ENCODE data around the gene ITGB2. TPM values are rescaled to one million over a fixed set of nuclear protein-coding genes. Genes with fewer than 3 reads are reported as not detected.

The ITGB2 gene
- total and polyA plus RNA-seq, 4 donors: 19.2 to 36.7 (median 27.8) TPM

DNA sequence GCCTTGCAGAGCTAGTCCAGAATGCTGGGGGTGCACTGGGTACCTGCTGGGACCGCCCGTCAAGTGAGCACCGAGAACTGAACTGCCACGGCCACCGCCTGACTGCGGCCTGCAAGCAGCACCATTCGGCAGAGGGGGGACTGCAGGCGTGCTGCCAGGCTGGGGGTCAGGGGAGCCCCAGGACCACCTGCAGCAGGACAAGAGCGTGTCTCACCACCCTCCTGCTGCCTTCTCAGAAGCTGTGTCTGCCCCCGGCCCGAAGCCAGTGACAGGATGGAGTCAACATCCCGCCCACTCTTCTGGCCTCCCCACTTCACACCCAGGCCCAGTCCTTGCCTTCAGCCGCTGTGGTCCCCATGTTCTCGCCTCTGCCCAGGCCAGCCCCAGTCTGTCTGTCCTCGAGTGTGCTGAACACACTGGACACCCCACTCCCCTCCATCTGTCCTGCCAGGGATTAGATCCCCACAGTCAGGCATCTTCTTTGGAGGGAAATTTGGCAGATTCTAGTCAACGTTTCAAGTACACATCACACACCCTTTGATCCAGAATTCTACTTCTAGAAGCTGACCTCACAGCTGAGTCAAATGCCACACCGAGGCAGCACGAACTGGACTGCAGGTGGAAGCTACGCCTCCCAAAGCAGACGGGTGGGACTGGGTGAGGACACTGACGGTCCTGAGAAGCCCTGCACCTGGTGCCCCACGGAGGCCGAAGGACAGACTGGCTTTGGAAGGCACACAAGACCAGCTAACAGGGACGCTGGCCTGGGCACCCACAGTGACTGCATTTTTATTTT lies 73.2 kb downstream of the ITGB2 start:
- Histone ChIP-seq H3K9me3 (ENCODE audit: control insufficient read depth, insufficient read depth, low read length) (no peaks in the 10 kb centered on the region), H3K27me3 (ENCODE audit: control insufficient read depth, insufficient read depth, low read length) (peaks cover 4% of the 10 kb centered on the region), H3K4me3 (ENCODE audit: low read depth, low read length) (no peak overlapping the region), H3K36me3 (ENCODE audit: control insufficient read depth, insufficient read depth, low read length) (peaks cover 46% of the 10 kb centered on the region), H3K4me1 (ENCODE audit: control insufficient read depth, insufficient read depth, low read length) (peaks cover 20% of the 10 kb centered on the region), H3K27ac (ENCODE audit: low read depth, low read length) (no peak overlapping the region)
- DNase-seq (ENCODE audit: low read depth in 4 of 6, low spot score in 6 of 6): no peak
- WGBS (ENCODE audit: insufficient coverage): 79% methylated on average over 24 of the region's 24 CpGs

DNA sequence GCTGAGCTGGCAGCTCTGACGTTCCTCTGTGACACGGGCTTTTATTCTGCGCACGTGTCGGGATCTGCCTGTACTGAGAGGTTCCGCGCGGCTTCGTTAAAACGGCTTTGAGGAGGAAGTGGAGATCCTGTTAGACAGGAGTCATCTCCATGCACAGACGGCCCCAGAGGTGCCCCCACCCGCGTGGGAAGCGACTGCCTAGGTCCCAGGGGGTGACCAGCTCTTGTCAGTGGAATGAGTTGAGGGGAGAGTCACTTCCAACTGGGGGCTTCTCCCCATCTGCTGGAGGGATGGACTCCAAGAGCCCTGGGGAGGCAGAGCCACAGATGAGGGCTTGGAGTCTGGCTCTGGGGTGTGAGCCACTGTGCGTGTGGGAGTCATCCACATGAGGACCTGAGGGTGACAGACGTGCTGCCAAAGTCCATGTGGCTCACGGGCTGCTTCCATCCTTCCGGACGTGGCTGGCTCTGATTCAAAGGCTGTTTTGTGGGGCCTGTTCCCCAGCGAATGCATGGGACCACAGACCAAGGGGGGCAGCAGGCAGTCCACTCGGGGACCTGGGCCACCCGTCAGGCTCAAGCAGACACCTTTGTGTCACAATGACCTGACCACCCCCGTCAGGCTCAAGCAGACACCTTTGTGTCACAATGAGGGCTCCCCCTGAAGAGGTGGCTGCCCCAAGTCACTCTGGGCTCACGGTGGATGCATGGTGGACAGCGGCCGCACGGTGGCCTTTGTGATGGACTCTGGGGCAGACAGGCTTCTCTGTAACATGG lies 74.0 kb downstream of the ITGB2 start:
- 33% methylated on average over 27 of the region's 27 CpGs for WGBS (ENCODE audit: insufficient coverage)
- Histone ChIP-seq H3K4me3 (ENCODE audit: low read depth, low read length) (no peak overlapping the region), H3K36me3 (ENCODE audit: control insufficient read depth, insufficient read depth, low read length) (peaks cover 42% of the 10 kb centered on the region), H3K27me3 (ENCODE audit: control insufficient read depth, insufficient read depth, low read length) (peaks cover 4% of the 10 kb centered on the region), H3K27ac (ENCODE audit: low read depth, low read length) (no peak overlapping the region), H3K9me3 (ENCODE audit: control insufficient read depth, insufficient read depth, low read length) (no peaks in the 10 kb centered on the region), H3K4me1 (ENCODE audit: control insufficient read depth, insufficient read depth, low read length) (peaks cover 20% of the 10 kb centered on the region)
- peak in 3 of 6 donors; percentile 24 to 79 (median 62) for DNase-seq (ENCODE audit: low read depth in 4 of 6, low spot score in 6 of 6)

DNA sequence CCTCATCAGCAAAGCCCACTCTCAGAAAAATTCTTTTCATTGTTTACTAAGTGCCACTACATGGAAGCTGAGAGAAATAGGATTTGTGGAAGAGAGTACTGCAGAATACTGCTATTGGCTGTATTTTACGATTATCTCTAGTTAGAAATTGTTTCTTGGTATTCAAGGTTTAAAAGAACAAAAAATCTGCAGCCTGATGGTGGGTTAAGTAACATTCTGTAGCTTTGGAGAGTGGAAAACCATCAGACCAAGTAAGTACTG lies 74.5 kb downstream of the ITGB2 start:
- Histone ChIP-seq H3K36me3 (ENCODE audit: control insufficient read depth, insufficient read depth, low read length) (peaks cover 39% of the 10 kb centered on the region), H3K27ac (ENCODE audit: low read depth, low read length) (no peak overlapping the region)
- 67% methylated on average over 1 of the region's 1 CpG for WGBS (ENCODE audit: insufficient coverage)

DNA sequence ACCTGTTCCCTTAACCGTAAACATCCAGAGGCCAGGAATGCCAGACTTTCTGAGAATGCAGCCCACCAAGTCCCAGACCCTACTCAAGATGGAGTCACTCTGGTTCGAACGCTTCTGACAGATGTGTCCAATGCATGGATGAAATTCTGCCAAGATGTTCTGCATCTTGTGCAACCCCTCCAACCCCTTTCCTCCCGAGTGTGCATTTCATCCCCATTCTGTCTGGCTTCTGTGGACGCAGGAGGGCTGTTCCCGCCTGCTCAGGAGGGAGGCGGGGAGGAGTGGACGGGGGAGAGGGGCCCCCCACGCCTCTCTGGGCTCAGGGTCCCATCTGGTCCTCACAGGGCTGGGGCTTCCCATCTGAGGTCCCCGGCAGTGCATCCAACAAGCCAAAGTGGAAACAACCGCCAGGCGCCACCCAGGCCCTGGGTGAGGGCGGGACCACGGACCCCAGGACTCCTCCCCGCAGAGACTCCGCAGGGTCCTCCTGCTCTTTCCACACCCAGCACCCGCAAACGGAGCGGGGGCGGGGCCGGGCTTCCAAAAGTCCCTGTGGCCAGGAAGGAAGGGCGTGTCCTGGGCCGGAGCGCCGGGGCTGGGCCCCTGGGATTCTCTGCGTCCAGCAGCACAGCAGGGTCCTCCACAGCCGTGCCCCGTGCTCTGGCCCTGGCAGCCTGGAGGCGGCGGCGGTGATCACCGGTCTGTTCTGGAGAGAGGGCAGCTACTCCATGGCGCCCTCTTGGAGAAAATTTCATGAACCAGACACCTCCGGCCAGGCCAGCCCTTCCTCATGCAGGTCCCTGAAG lies 75.1 kb downstream of the ITGB2 start:
- peak in 2 of 6 donors; percentile 7 to 44 for DNase-seq (ENCODE audit: low read depth in 4 of 6, low spot score in 6 of 6)
- Histone ChIP-seq H3K27ac (ENCODE audit: low read depth, low read length) (no peak overlapping the region), H3K9me3 (ENCODE audit: control insufficient read depth, insufficient read depth, low read length) (no peaks in the 10 kb centered on the region), H3K4me1 (ENCODE audit: control insufficient read depth, insufficient read depth, low read length) (peaks cover 20% of the 10 kb centered on the region), H3K4me3 (ENCODE audit: low read depth, low read length) (peak overlapping the region; percentile 35), H3K36me3 (ENCODE audit: control insufficient read depth, insufficient read depth, low read length) (peaks cover 35% of the 10 kb centered on the region), H3K27me3 (ENCODE audit: control insufficient read depth, insufficient read depth, low read length) (peaks cover 4% of the 10 kb centered on the region)
- WGBS (ENCODE audit: insufficient coverage): 12% methylated on average over 32 of the region's 34 CpGs

More for the DNA sequence above, 74.5 kb downstream of the ITGB2 start:
- peaks cover 20% of the 10 kb centered on the region for H3K4me1 ChIP-seq (ENCODE audit: control insufficient read depth, insufficient read depth, low read length)
- H3K9me3 ChIP-seq (ENCODE audit: control insufficient read depth, insufficient read depth, low read length): no peaks in the 10 kb centered on the region
- peaks cover 4% of the 10 kb centered on the region for H3K27me3 ChIP-seq (ENCODE audit: control insufficient read depth, insufficient read depth, low read length)
- peak overlapping the region; percentile 35 for H3K4me3 ChIP-seq (ENCODE audit: low read depth, low read length)
- DNase-seq (ENCODE audit: low read depth in 4 of 6, low spot score in 6 of 6): no peak

DNA sequence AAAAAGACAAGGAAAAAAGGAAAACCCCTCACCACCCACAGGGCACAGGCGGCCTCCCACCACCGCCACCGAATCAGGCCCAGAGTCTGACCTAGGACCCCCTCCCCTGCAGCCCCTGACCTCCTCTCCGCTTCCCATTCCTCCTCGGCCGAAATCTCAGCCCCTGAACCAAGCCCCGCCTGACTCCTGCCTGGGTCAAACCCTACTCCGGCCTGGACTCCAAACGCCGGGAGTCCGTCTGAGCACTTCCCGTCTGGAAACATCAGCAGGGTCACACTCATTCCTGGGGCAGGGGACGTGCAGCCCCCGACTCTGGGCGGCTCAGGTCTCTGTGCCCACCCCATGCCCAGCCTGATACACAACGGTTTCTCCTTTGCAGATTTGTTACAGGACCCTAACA lies 76.4 kb downstream of the ITGB2 start:
- Histone ChIP-seq H3K27ac (ENCODE audit: low read depth, low read length) (no peak overlapping the region), H3K27me3 (ENCODE audit: control insufficient read depth, insufficient read depth, low read length) (peaks cover 4% of the 10 kb centered on the region), H3K4me1 (ENCODE audit: control insufficient read depth, insufficient read depth, low read length) (peaks cover 20% of the 10 kb centered on the region), H3K36me3 (ENCODE audit: control insufficient read depth, insufficient read depth, low read length) (peaks cover 23% of the 10 kb centered on the region), H3K4me3 (ENCODE audit: low read depth, low read length) (no peak overlapping the region), H3K9me3 (ENCODE audit: control insufficient read depth, insufficient read depth, low read length) (no peaks in the 10 kb centered on the region)
- WGBS (ENCODE audit: insufficient coverage): 53% methylated on average over 14 of the region's 16 CpGs
- DNase-seq (ENCODE audit: low read depth in 4 of 6, low spot score in 6 of 6): no peak

DNA sequence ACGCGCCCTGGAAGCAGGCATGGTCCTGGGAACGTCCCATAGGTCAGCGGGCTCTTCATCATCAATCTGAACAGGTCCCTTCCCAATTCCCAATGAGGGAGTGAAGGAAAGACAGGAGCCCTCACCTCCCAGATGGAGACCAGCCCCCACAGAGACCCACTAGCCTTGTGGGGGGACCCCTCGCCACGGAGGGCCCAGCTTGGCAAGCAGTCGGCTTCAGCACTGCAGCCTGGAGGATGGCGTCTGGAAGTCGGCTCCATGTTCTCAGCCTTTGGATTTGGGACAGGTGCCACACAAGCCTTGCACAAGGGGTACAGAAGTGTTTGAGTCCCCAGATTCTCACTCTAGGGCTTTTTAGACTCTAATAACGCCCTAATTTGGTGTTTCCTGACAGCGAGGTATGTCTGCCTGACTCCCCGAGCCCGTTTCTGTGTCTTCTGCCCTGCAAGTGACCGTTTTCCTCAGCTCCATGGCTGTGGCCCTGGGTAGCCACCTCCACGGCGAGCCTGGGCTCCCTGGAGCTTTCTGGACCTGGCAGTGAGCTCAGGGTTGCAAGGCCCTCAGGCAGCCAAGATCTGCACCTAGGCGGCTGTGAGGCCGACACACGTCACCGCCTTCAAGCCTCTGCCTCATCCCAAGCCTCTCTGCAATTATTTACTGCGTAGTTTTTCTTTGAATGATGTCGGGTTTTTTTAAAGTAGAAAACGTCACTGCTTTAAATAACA lies 77.8 kb downstream of the ITGB2 start:
- WGBS (ENCODE audit: insufficient coverage): 90% methylated on average over 17 of the region's 23 CpGs
- peaks cover 4% of the 10 kb centered on the region for H3K27me3 ChIP-seq (ENCODE audit: control insufficient read depth, insufficient read depth, low read length)
- H3K4me3 ChIP-seq (ENCODE audit: low read depth, low read length): no peak overlapping the region
- H3K36me3 ChIP-seq (ENCODE audit: control insufficient read depth, insufficient read depth, low read length): peaks cover 10% of the 10 kb centered on the region
- peaks cover 20% of the 10 kb centered on the region for H3K4me1 ChIP-seq (ENCODE audit: control insufficient read depth, insufficient read depth, low read length)
- DNase-seq (ENCODE audit: low read depth in 4 of 6, low spot score in 6 of 6): no peak
- H3K9me3 ChIP-seq (ENCODE audit: control insufficient read depth, insufficient read depth, low read length): no peaks in the 10 kb centered on the region
- H3K27ac ChIP-seq (ENCODE audit: low read depth, low read length): no peak overlapping the region

DNA sequence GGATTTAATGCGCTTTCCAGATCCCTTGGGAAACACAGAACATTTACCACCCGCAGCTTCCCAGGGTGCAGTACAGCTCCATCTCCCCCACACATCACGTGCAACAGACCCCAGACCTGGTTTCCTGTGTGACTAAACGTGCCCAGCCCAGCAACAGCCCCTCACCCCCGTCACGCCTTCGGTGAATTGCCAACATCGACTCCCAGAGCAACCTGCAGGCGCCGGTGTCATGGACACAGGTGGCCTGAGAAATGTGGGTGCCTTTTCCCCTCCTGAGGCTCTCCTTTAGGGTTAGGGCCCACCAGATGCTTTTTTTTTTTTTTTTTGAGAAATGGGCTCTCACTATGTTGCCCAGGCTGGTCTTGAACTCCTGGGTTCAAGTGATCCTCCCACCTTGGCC lies 78.6 kb downstream of the ITGB2 start:
- Histone ChIP-seq H3K4me1 (ENCODE audit: control insufficient read depth, insufficient read depth, low read length) (peaks cover 23% of the 10 kb centered on the region), H3K36me3 (ENCODE audit: control insufficient read depth, insufficient read depth, low read length) (peaks cover 3% of the 10 kb centered on the region), H3K27ac (ENCODE audit: low read depth, low read length) (no peak overlapping the region), H3K9me3 (ENCODE audit: control insufficient read depth, insufficient read depth, low read length) (no peaks in the 10 kb centered on the region), H3K4me3 (ENCODE audit: low read depth, low read length) (no peak overlapping the region), H3K27me3 (ENCODE audit: control insufficient read depth, insufficient read depth, low read length) (peaks cover 4% of the 10 kb centered on the region)
- DNase-seq (ENCODE audit: low read depth in 4 of 6, low spot score in 6 of 6): peak in 1 of 6 donors; percentile 17
- 83% methylated on average over 7 of the region's 10 CpGs for WGBS (ENCODE audit: insufficient coverage)

DNA sequence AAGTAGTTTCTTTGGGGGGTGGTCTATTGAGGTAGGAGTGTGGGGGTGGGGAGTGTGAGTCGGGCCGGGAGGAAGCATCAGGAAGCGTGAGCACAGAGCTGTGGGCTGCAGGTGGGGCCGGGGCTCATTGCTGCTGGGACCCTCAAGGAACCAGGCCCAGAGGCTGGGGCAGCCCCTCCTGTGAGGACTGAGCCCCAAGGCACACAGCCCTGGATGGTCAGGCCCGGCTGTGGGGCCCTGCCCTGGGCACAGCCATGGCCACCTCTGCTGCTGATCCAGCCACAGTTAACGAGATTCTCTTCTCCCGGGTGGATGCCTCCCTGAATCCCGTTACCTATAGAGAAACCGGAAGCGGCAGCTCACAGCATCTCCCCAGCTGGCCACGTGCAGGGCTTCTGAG lies 79.9 kb downstream of the ITGB2 start:
- Histone ChIP-seq H3K27ac (ENCODE audit: low read depth, low read length) (no peak overlapping the region), H3K4me3 (ENCODE audit: low read depth, low read length) (no peak overlapping the region), H3K4me1 (ENCODE audit: control insufficient read depth, insufficient read depth, low read length) (peaks cover 18% of the 10 kb centered on the region), H3K27me3 (ENCODE audit: control insufficient read depth, insufficient read depth, low read length) (peaks cover 4% of the 10 kb centered on the region), H3K36me3 (ENCODE audit: control insufficient read depth, insufficient read depth, low read length) (no peaks in the 10 kb centered on the region), H3K9me3 (ENCODE audit: control insufficient read depth, insufficient read depth, low read length) (no peaks in the 10 kb centered on the region)
- 78% methylated on average over 9 of the region's 11 CpGs for WGBS (ENCODE audit: insufficient coverage)
- DNase-seq (ENCODE audit: low read depth in 4 of 6, low spot score in 6 of 6): no peak

DNA sequence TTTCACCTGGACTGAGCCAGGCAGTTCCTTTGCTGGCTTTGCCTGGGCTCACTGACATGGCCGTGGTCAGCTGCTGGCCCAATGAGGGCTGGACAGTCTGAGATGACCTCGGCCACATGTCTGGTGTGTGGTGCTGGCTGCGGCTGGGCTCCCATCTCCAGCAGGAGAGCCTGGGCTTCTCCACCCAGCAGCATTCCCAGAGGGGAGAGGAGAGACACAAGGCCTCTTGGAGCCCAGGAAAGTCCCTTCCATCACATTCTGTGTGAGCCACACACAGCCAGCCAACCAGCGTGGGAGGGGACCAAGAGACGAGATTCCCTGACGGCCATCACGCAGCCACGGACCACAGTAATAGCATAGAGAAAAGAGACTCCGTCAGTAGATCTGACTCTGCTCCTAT lies 81.7 kb downstream of the ITGB2 start:
- no peak overlapping the region for H3K27ac ChIP-seq (ENCODE audit: low read depth, low read length)
- WGBS (ENCODE audit: insufficient coverage): 89% methylated on average over 9 of the region's 9 CpGs
- no peaks in the 10 kb centered on the region for H3K9me3 ChIP-seq (ENCODE audit: control insufficient read depth, insufficient read depth, low read length)
- no peaks in the 10 kb centered on the region for H3K36me3 ChIP-seq (ENCODE audit: control insufficient read depth, insufficient read depth, low read length)
- peaks cover 14% of the 10 kb centered on the region for H3K4me1 ChIP-seq (ENCODE audit: control insufficient read depth, insufficient read depth, low read length)
- no peak for DNase-seq (ENCODE audit: low read depth in 4 of 6, low spot score in 6 of 6)
- H3K27me3 ChIP-seq (ENCODE audit: control insufficient read depth, insufficient read depth, low read length): no peaks in the 10 kb centered on the region
- H3K4me3 ChIP-seq (ENCODE audit: low read depth, low read length): no peak overlapping the region

Measured in spinal cord (tissue), 10 donors.